Aorta (tissue), 5 donors: Measurements from ENCODE around the gene SCNN1B. TPM values are rescaled to one million over a fixed set of nuclear protein-coding genes. Genes with fewer than 3 reads are reported as not detected.
"Not testable (repeated sequence)": the region's sequence is repeated elsewhere in the genome, so short reads cannot be mapped to it uniquely, and the experiment has no call there.

ENCODE experiments used
- ATAC-seq: fragments of 200-7000 bp; cut with Tn5 transposase; one replicate; pipeline ENCODE4 v1.9.1; 2022; ENCODE audit warnings: moderate library complexity; ENCODE audit not compliant: low FRiP score
- DNase-seq, 2 donors: peaks; one replicate each; pipeline ENCODE4 v3.0.0-alpha.2; 2020
- H3K27ac ChIP-seq, 2 donors: one replicate each; pipeline ENCODE4 v1.5.1; 2013; ENCODE audit warnings: low read length in 2 of 2, mild to moderate bottlenecking in 2 of 2, moderate library complexity in 2 of 2, control low read depth in 1 of 2, inconsistent platforms in 1 of 2, low read depth in 1 of 2
- H3K27me3 ChIP-seq, 2 donors: one replicate each; pipeline ENCODE4 v1.6.1; 2013; ENCODE audit warnings: control low read depth in 1 of 2, low read length in 1 of 2, mild to moderate bottlenecking in 1 of 2, moderate library complexity in 1 of 2; ENCODE audit not compliant: insufficient read depth in 2 of 2, control insufficient read depth in 1 of 2
- H3K36me3 ChIP-seq, 2 donors: one replicate each; pipeline ENCODE4 v1.6.1; 2013; ENCODE audit warnings: control low read depth in 1 of 2, low read length in 1 of 2, mild to moderate bottlenecking in 1 of 2; ENCODE audit not compliant: insufficient read depth in 2 of 2, control insufficient read depth in 1 of 2
- H3K4me1 ChIP-seq, 2 donors: one replicate each; pipeline ENCODE4 v1.6.1; 2013; ENCODE audit warnings: low read length in 2 of 2, control low read depth in 1 of 2, mild to moderate bottlenecking in 1 of 2, moderate library complexity in 1 of 2; ENCODE audit not compliant: insufficient read depth in 2 of 2, control insufficient read depth in 1 of 2
- H3K4me3 ChIP-seq, 2 donors: one replicate each; pipeline ENCODE4 v1.5.1; 2013; ENCODE audit warnings: low read length in 2 of 2, control low read depth in 1 of 2, mild to moderate bottlenecking in 1 of 2
- H3K9me3 ChIP-seq: one replicate; pipeline ENCODE4 v1.6.1; 2013; ENCODE audit warnings: mild to moderate bottlenecking, low read length; ENCODE audit not compliant: control insufficient read depth
- WGBS, 2 donors: extraction: QIAGEN DNeasy Blood & Tissue Kit; methylation state at CpG; one replicate each; pipeline ENCODE4 v1.1.7; 2013; 5-methylcytosine and 5-hydroxymethylcytosine counted together
- intact Hi-C, 2 donors: fragments of 100-400 bp; cut with DNase I; formaldehyde crosslinking; loops; one replicate each; pipeline versions ENCODE4 v1.14.2 to v1.15.0; 2022
- polyA plus RNA-seq, 2 donors: library from polyadenylated mRNA; stranded (reverse); fragments of 200-250 nt; gene quantifications; one replicate each; pipeline ENCODE4 v1.2.3, GENCODE V29; 2013
- total RNA-seq, 2 donors: library from RNA; stranded (reverse); fragmentation: NEBNext Ultra II Directional; extraction: Animal tissue kit (Norgen Biotek cat#: 25700); gene quantifications; one replicate each; pipeline ENCODE4 v1.2.1, GENCODE V29; 2021
- donor health status: healthy with polysubstance abuse.
- donor health status: Bipolar disorder and iron deficiency.
- donor health status: DM: no; HTN: no; CAD: no.
- donor health status: DM: no; HTN: no; CAD: no.
- donor health status: DM: yes; HTN: yes; CAD: no.

The SCNN1B gene
- total and polyA plus RNA-seq, 4 donors, result 0.59 to 1.6 (median 1.2) TPM

GRCh38 chr16:23382279-23382678, 80.2 kb downstream of the SCNN1B start:
- intact Hi-C loops, result no loop called here
- Histone ChIP-seq H3K4me1 (no peaks in the 10 kb centered on the region), H3K4me3 (no peak overlapping the region), H3K27ac (no peak overlapping the region), H3K27me3 (no peaks in the 10 kb centered on the region), H3K36me3 (no peaks in the 10 kb centered on the region), H3K9me3 (no peaks in the 10 kb centered on the region)
- ATAC-seq (no peak), DNase-seq (no peak)
- 86 to 88% methylated on average over 6 of the region's 6 CpGs for WGBS, 2 donors

GRCh38 chr16:23383881-23384280, 81.8 kb downstream of the SCNN1B start:
- no peaks in the 10 kb centered on the region for H3K4me1 ChIP-seq
- DNase-seq, result no peak
- 90 to 91% methylated on average over 3 of the region's 3 CpGs for WGBS, 2 donors

GRCh38 chr16:23384878-23385277, 82.8 kb downstream of the SCNN1B start:
- ATAC-seq (no peak), DNase-seq (no peak)
- H3K9me3 ChIP-seq, result no peaks in the 10 kb centered on the region
- 54 to 60% methylated on average over 10 of the region's 10 CpGs for WGBS, 2 donors
- no peaks in the 10 kb centered on the region for H3K4me1 ChIP-seq
- intact Hi-C loops, result no loop called here
- H3K27me3 ChIP-seq, result no peaks in the 10 kb centered on the region
- H3K4me3 ChIP-seq, result no peak overlapping the region
- no peak overlapping the region for H3K27ac ChIP-seq
- H3K36me3 ChIP-seq, result peaks cover 0 to 3% of the 10 kb centered on the region in 2 donors

More at GRCh38 chr16:23383881-23384280, 81.8 kb downstream of the SCNN1B start:
- Histone ChIP-seq H3K36me3 (peaks cover 0 to 3% of the 10 kb centered on the region in 2 donors), H3K9me3 (no peaks in the 10 kb centered on the region), H3K27me3 (no peaks in the 10 kb centered on the region), H3K4me3 (no peak overlapping the region), H3K27ac (no peak overlapping the region)
- no peak for ATAC-seq
- intact Hi-C loops, result no loop called here

GRCh38 chr16:23385441-23385840, 83.3 kb downstream of the SCNN1B start:
- ATAC-seq (no peak), DNase-seq (no peak)
- Histone ChIP-seq H3K36me3 (peaks cover 0 to 3% of the 10 kb centered on the region in 2 donors), H3K27ac (no peak overlapping the region), H3K27me3 (no peaks in the 10 kb centered on the region), H3K9me3 (no peaks in the 10 kb centered on the region), H3K4me3 (no peak overlapping the region), H3K4me1 (no peaks in the 10 kb centered on the region)
- intact Hi-C loops, result no loop called here
- WGBS, 2 donors, result 87 to 88% methylated on average over 15 of the region's 15 CpGs

GRCh38 chr16:23387666-23388065, 85.6 kb downstream of the SCNN1B start:
- ATAC-seq, result no peak
- 86% methylated on average over 8 of the region's 8 CpGs for WGBS, 2 donors

GRCh38 chr16:23388786-23389185, 86.7 kb downstream of the SCNN1B start:
- Histone ChIP-seq H3K4me1 (no peaks in the 10 kb centered on the region), H3K27ac (no peak overlapping the region), H3K27me3 (no peaks in the 10 kb centered on the region), H3K4me3 (no peak overlapping the region), H3K36me3 (peaks cover 0 to 18% of the 10 kb centered on the region in 2 donors), H3K9me3 (no peaks in the 10 kb centered on the region)
- intact Hi-C loops, result no loop called here
- WGBS, 2 donors, result 89 to 90% methylated on average over 15 of the region's 15 CpGs
- peak in 1 of 2 donors; percentile 47 for DNase-seq
- no peak for ATAC-seq

More at GRCh38 chr16:23387666-23388065, 85.6 kb downstream of the SCNN1B start:
- no peaks in the 10 kb centered on the region for H3K27me3 ChIP-seq
- H3K27ac ChIP-seq, result no peak overlapping the region
- DNase-seq, result peak in 1 of 2 donors; percentile 39
- peaks cover 0 to 18% of the 10 kb centered on the region in 2 donors for H3K36me3 ChIP-seq
- no peaks in the 10 kb centered on the region for H3K4me1 ChIP-seq
- no peaks in the 10 kb centered on the region for H3K9me3 ChIP-seq
- H3K4me3 ChIP-seq, result no peak overlapping the region
- intact Hi-C loops, result no loop called here

GRCh38 chr16:23389201-23389600, 87.1 kb downstream of the SCNN1B start:
- Histone ChIP-seq H3K9me3 (no peaks in the 10 kb centered on the region), H3K4me1 (no peaks in the 10 kb centered on the region), H3K27me3 (no peaks in the 10 kb centered on the region), H3K4me3 (no peak overlapping the region), H3K36me3 (peaks cover 0 to 18% of the 10 kb centered on the region in 2 donors), H3K27ac (no peak overlapping the region)
- 88 to 94% methylated on average over 5 of the region's 5 CpGs for WGBS, 2 donors
- no peak for ATAC-seq
- DNase-seq, result peak in 1 of 2 donors; percentile 8
- intact Hi-C loops, result no loop called here

- intact Hi-C loops, H3K9me3 ChIP-seq, H3K4me3 ChIP-seq, H3K4me1 ChIP-seq, H3K27me3 ChIP-seq, ATAC-seq, H3K27ac ChIP-seq: not testable (repeated sequence)
- 96 to 98% methylated on average over 8 of the region's 8 CpGs for WGBS, 2 donors
- H3K36me3 ChIP-seq, result peaks cover 0 to 18% of the 10 kb centered on the region in 2 donors
- DNase-seq, result peak in 1 of 2 donors; percentile 26
Observed at GRCh38 chr16:23389936-23390335, 87.8 kb downstream of the SCNN1B start.

- 88 to 90% methylated on average over 17 of the region's 17 CpGs for WGBS, 2 donors
- intact Hi-C loops, result no loop called here
- ATAC-seq (no peak), DNase-seq (peak in 1 of 2 donors; percentile 58)
- H3K9me3 ChIP-seq, result no peaks in the 10 kb centered on the region
- no peak overlapping the region for H3K27ac ChIP-seq
- H3K27me3 ChIP-seq, result no peaks in the 10 kb centered on the region
- H3K4me1 ChIP-seq, result no peaks in the 10 kb centered on the region
- peaks cover 0 to 18% of the 10 kb centered on the region in 2 donors for H3K36me3 ChIP-seq
- H3K4me3 ChIP-seq, result no peak overlapping the region
Observed at GRCh38 chr16:23391381-23392222, 89.5 kb downstream of the SCNN1B start.
